Activated naive CD4-positive, alpha-beta T cell treated with anti-CD3 and anti-CD28 coated beads, Interleukin-2, amount 50 U/mL, for 24 hours (primary cell): Measurements from ENCODE around the gene WNT9A.
A peak's percentile ranks its signal among the peaks of the same experiment; 100 is the strongest.

Experiments
- H3K27ac Mint-ChIP-seq: one replicate; pipeline ENCODE4 v1.8.0; 2021; ENCODE audit warnings: mild to moderate bottlenecking, mixed read lengths
- H3K27me3 Mint-ChIP-seq: one replicate; pipeline ENCODE4 v1.8.0; 2021; ENCODE audit warnings: mixed read lengths
- H3K36me3 Mint-ChIP-seq: one replicate; pipeline ENCODE4 v1.8.0; 2021; ENCODE audit warnings: mixed read lengths
- H3K4me1 Mint-ChIP-seq: one replicate; pipeline ENCODE4 v1.8.0; 2021; ENCODE audit warnings: mixed read lengths
- H3K4me3 Mint-ChIP-seq: one replicate; pipeline ENCODE4 v1.8.0; 2021; ENCODE audit warnings: mild to moderate bottlenecking, mixed read lengths
- H3K9me3 Mint-ChIP-seq: one replicate; pipeline ENCODE4 v1.8.0; 2021; ENCODE audit warnings: mixed read lengths

WNT9A gene

DNA sequence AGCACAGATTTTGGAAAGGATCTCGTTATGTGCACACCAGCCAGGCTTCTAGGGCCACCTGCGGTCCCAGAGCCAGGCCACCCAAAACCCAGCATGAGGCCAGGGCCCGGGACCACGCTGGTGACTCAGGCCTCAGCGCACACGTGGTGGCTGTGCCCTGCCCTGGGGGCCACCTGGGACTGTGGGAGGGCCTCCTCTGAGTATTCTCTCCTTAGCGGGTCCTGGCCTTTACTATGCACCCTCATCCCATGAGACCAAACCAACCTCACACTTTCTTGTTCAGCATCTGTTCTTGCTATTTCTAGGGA is 9.9 kb downstream of the WNT9A start:
- H3K4me3 Mint-ChIP-seq = no peak overlapping the region
- no peak overlapping the region for H3K27ac Mint-ChIP-seq
- peaks cover 3% of the 10 kb centered on the region for H3K36me3 Mint-ChIP-seq
- H3K4me1 Mint-ChIP-seq = peaks cover 5% of the 10 kb centered on the region
- H3K9me3 Mint-ChIP-seq = peaks cover 6% of the 10 kb centered on the region
- H3K27me3 Mint-ChIP-seq = no peaks in the 10 kb centered on the region

DNA sequence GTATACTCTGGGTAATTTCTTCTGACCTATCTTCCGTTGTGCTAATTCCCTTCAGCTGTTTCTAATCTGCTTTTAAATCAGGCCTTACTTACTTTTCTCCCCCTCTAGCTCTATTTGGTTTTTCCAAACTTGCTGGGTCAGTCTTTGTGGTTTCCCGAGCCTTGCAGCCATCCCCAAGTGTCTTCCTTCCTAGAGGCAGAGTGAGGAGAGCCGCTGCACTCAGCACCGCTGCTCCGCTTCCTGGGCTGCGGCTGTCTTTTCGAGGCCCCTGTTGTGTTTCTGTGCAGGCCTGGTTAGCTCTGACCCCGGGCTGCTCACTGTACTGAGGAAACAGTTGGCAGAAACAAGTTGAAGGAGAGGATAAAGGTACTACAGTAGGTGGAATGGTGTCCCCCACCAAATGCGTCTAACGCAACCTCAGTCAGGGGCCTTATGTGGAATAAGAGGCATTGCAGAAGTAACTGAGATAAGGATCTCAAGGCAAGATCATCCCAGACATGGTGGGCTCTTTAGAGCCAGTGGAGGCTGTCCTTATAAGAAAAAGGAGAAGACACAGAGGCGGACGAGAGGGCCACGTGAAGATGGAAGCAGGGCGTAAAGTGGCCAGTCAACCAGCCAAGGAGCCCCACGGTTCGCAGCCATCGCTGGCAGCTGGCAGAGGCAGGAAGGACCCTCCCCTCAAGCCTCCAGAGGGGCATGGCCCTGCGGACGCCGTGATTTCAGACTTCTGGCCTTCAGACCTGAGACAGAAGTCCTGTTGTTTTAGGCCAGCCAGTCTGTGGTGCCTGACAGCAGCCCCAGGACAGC is 10.5 kb downstream of the WNT9A start:
- Mint-ChIP-seq H3K27ac (peak overlapping the region; percentile 20), H3K27me3 (no peaks in the 10 kb centered on the region), H3K4me3 (peak overlapping the region; percentile 47), H3K9me3 (peaks cover 6% of the 10 kb centered on the region), H3K4me1 (peaks cover 10% of the 10 kb centered on the region), H3K36me3 (peaks cover 3% of the 10 kb centered on the region)

DNA sequence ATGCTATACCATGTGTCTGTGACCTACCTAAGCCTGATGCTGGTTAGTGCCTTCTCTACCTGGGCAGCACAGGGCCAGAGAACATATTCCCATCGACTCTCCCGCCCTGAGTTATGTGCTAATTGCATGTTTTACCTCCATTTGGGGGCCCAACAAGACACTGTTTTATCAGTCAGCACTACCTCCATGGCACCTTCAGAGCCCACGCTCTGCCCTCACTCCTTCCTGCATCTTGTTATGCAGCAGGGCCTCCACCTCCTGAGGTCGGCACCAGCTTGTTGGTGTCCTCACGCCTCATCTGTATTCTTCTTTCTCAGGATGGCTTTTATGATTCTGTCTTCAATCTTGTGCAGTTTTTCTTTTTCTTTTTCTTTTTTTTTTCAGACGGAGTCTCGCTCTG is 11.9 kb downstream of the WNT9A start:
- H3K36me3 Mint-ChIP-seq = peaks cover 3% of the 10 kb centered on the region
- H3K9me3 Mint-ChIP-seq = peaks cover 6% of the 10 kb centered on the region
- peak overlapping the region; percentile 2 for H3K4me3 Mint-ChIP-seq
- peaks cover 22% of the 10 kb centered on the region for H3K4me1 Mint-ChIP-seq
- H3K27ac Mint-ChIP-seq = peak overlapping the region; percentile 66
- no peaks in the 10 kb centered on the region for H3K27me3 Mint-ChIP-seq

DNA sequence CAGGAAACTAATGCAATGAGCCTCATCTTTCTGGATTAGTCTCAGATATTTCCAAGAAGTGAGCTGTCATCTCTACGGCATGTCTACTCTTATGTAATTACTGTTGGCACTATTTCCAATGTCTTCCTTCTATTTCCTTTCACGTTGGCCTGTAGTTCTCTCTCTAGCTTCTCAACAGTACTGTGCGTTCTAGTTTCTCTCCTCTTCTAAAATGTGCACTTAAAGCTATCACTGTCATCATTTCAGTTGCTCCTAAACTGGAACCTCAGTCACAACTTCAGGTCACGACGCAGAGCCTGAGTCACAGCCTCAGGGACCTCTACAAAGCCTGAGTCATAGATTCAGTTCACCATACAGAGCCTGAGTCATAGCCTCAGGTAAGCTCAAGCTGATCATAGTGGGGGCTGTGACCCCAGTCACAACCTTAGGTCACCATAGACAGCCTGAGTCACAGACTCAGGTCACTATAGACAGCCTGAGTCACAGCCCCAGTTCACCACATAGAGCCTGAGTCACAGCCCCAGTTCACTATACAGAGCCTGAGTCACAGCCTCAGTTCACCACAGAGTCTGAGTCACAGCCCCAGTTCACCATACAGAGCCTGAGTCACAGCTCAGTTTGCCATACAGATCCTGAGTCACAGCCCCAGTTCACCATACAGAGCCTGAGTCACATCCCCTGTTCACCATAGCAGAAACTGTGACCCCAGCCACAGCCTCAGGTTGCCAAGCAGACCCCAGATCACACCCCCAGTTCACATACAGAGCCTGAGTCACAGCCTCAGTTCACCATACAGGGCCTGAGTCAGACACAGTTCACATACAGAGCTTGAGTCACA is 13.0 kb downstream of the WNT9A start:
- Mint-ChIP-seq H3K4me1 (peaks cover 22% of the 10 kb centered on the region), H3K9me3 (peaks cover 6% of the 10 kb centered on the region), H3K27ac (peak overlapping the region; percentile 98), H3K4me3 (peak overlapping the region; percentile 66), H3K36me3 (peaks cover 3% of the 10 kb centered on the region), H3K27me3 (no peaks in the 10 kb centered on the region)

DNA sequence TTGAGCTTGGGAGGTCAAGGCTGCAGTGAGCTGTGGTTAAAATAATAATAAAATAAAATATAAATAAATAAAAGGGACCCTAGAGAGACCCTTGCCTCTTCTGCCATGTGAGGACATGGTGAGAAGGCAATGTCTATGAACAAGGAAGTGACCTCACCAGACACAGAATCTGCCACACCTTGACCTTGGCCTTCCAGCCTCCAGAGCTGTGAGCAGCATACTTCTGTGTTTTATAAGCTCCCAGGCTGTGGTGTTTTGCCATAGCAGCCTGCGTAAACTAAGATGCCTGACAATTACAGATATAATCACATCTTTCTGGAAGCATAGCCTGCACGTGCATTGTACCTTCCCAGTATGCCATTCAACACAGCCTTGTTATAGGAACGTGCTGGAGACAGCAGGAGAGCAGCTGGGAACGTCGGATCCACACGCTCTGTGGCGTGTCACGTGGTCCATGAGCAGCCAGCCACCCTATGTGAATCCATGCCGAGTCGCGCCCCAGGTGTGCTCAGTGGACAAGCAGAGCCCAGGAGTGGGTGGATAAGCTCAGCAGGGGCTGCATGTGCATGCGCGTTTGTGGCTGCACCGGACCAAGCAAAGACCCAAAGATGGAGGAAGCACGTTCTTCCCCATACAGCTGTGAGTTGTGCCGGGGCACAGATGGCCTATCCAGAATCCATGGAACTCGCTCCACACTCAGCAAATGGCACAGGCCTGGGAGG is 17.8 kb downstream of the WNT9A start:
- H3K4me1 Mint-ChIP-seq = peaks cover 22% of the 10 kb centered on the region
- H3K27ac Mint-ChIP-seq = no peak overlapping the region
- no peak overlapping the region for H3K4me3 Mint-ChIP-seq
- H3K27me3 Mint-ChIP-seq = no peaks in the 10 kb centered on the region
- H3K36me3 Mint-ChIP-seq = peaks cover 3% of the 10 kb centered on the region
- peaks cover 6% of the 10 kb centered on the region for H3K9me3 Mint-ChIP-seq

DNA sequence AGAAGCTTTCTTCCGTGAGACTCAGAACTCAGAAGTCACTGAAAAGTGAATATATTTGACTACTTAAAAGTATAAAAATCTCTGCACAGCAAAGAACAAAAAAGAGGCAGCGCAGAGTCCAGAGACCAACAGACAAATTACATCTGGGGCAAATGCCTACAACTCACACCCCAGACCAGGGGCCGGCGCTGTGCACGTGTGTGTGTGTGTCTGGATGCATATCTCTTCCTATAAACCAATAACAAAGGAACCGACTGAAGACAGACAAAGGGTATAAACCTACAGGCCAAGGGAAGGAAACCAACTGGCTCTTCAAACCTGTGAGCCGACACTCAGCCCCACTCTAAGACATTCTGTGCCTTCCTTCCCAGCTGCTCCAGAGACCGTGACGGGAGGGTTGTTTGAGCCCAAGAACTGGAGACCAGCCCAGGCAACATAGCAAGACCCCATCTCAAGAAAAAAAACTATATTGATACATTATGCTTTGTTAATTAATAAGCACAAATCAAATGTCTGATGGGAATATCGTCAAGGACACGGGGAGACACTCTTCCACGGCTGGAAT is 18.8 kb downstream of the WNT9A start:
- Mint-ChIP-seq H3K27ac (no peak overlapping the region), H3K36me3 (no peaks in the 10 kb centered on the region), H3K9me3 (no peaks in the 10 kb centered on the region), H3K4me3 (no peak overlapping the region), H3K27me3 (no peaks in the 10 kb centered on the region), H3K4me1 (peaks cover 17% of the 10 kb centered on the region)

DNA sequence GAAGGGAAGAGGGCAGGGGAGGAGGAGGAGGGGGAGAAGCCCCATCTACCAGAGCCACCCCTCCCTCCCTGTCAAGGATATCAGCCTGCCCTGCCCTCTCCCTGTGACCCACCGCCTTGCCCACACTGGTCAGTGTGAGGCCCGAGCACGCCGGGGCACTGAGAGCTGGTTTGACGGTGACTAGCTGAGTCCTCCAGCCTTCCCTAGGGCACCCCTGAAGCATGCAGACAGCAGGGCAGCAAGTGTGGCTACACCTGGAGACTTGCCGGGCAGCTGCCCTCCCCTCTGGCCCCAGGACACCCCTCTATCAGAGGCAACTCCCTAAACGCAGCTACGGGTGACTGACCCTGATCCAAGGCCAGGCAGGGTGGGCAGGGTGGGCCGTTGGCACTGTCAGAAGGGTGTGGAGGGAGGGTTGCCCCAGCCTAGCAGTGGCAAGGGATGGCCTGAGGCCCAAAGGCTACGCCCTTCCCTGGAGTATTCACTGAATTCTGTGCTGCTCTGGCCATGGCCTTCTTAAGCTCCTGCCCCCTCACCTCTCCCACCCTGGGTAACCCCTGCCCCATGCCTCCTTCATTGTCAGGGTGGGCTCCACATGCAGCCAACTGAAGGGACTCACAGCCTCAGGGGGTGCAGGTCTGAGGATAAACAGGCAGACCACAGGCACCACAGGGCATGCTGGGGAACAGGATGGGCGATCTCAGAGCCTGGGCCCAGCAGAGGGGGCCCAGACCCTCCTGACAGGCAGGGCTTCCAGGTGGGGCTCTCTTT is 19.6 kb downstream of the WNT9A start:
- Mint-ChIP-seq H3K4me3 (no peak overlapping the region), H3K36me3 (no peaks in the 10 kb centered on the region), H3K27me3 (no peaks in the 10 kb centered on the region), H3K27ac (no peak overlapping the region), H3K4me1 (peaks cover 17% of the 10 kb centered on the region), H3K9me3 (no peaks in the 10 kb centered on the region)

DNA sequence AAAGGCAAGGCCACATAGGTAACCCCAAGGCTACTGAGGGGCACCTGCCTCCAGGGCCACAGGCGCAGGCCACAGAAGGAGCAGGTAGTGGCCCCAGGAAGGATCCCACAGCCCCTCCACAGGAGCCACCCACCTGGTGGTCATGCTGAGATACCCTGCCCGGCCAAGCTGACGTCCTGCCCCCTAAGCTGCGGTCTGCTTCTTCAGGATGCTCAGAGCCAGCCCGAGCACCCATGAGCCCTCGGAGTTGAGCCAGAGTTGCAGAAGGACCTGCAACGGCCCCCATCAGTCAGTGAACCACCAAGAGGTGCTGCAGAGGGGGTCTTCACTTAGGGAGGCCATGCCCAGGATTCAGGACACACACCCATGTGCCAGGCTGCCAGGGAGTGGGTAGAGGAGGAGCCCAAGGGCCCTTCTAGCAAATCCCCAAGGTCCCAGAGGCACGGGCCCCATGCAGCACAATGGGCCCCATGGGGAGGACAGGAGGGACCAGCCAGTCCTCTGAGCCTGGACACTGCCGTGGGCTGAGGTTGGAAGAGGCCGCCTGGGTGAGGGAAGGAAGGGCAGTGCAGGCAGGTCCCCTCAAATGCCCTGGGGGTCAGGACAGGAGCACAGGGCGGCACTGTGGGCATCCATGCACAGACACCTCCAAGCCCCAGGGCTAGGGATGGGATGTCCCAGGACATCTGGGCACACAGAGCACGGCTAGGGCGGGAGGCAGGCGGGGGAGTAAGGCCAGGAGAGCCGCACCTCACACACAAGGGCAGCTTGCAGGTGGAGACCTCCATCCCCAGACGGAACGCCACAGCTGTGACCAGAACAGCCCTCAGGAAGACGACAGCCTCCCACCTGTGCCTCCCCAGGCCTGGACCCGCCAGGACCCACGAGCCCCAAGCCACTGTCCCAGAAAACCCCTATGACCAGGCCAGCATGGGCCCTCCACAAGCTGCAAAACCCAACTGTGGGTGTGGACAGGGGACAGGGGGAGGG is 20.5 kb downstream of the WNT9A start:
- Mint-ChIP-seq H3K36me3 (no peaks in the 10 kb centered on the region), H3K4me3 (no peak overlapping the region), H3K9me3 (no peaks in the 10 kb centered on the region), H3K27ac (no peak overlapping the region), H3K4me1 (peaks cover 11% of the 10 kb centered on the region), H3K27me3 (no peaks in the 10 kb centered on the region)

DNA sequence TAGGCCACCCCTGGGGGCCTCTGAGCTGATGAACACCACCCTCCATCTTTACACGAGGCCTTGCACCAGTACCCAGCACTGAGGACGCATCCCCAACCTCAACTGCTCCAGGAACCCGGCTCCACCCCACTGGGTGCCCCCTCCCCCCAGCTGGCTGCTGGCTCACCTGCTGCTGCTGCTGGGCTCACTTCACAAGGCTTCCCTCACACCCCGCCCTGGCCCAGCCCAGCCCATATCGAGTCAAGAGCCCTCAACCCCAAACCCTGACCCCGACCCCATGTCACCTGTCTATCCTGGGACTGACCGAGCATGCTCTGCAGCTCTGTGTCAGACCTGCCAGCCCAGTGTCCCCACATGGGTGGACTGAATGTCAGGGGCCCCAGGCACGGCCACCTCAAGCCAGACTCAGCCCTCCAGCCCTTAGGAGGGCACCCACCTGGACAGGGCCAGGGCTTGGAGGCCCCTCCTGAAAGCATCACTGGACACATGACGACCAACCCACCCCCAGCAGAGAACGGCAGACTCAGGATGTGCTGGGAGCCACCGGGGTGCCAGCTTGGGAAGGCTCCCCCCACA is 21.4 kb downstream of the WNT9A start:
- H3K9me3 Mint-ChIP-seq = no peaks in the 10 kb centered on the region
- H3K27me3 Mint-ChIP-seq = no peaks in the 10 kb centered on the region
- peak overlapping the region; percentile 51 for H3K27ac Mint-ChIP-seq
- H3K4me1 Mint-ChIP-seq = peaks cover 4% of the 10 kb centered on the region
- H3K4me3 Mint-ChIP-seq = no peak overlapping the region
- no peaks in the 10 kb centered on the region for H3K36me3 Mint-ChIP-seq

DNA sequence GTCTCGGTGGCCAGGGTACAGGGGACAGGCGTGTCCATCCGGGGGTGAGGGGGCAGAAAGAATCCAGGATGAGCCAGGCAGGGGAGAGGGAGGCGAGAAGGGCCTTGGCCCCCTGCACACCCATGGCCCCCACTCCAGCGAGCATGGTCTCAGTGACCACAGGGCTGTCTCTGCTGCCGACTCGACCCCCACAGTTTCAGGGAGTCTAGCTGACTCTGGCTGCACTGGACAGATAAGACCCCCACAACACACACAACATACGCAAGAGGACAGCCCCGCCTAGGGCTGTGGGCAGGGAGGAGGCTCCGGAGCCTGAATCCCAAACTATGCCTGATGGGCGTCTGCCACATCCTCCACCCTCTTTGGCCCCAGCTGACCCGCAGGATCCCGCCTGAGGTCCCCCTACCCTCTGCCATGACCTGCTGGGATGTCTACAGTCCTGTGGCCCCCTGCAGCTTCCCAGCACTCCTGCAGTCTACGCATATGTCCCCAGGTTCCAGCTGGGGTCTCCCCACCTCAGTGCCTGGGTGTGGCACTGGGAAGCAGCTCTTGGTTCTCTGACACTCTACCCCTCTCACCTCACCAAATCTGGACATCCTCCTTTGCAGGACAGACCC is 22.0 kb downstream of the WNT9A start:
- H3K4me1 Mint-ChIP-seq = no peaks in the 10 kb centered on the region
- no peak overlapping the region for H3K4me3 Mint-ChIP-seq
- H3K27me3 Mint-ChIP-seq = no peaks in the 10 kb centered on the region
- H3K9me3 Mint-ChIP-seq = no peaks in the 10 kb centered on the region
- H3K27ac Mint-ChIP-seq = peak overlapping the region; percentile 51
- H3K36me3 Mint-ChIP-seq = no peaks in the 10 kb centered on the region

DNA sequence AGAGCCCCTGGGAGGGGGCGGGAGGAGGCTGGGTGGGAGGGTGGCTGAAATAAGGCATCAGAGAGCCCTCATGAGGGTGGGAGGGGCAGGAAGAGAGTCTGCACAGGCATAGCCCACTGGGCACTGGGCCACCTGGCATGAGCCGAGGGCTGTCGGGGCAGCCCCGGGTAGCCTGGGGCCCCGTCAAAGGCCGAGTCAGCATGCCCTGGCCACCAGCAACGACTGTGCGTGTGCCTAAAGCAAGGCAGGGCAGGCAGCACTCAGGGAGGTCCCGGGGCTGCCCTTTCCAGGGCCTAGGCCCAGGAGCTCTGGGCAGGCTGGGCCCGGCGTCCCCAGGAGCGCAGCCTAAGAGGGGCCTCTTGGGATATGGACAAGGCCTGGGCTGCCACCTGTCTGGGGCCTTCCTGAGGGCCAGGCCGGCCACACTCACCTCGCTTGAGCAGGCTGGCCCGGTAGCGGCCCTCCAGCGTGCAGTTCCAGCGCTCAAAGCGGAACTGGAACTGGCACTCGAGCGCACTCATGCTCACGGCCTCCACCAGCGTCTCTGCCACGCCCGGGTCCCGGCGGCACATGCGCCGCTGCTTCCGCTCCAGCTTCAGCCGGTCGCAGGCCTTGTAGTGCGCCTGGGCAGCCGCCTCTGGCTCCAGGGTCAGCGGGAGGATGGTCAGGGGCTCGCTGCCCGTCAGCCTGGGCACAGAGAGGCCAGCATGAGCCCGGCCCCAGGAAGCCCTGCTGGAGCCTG is 22.7 kb downstream of the WNT9A start:
- Mint-ChIP-seq H3K4me3 (no peak overlapping the region), H3K27ac (no peak overlapping the region), H3K4me1 (no peaks in the 10 kb centered on the region), H3K27me3 (no peaks in the 10 kb centered on the region), H3K9me3 (no peaks in the 10 kb centered on the region), H3K36me3 (no peaks in the 10 kb centered on the region)

DNA sequence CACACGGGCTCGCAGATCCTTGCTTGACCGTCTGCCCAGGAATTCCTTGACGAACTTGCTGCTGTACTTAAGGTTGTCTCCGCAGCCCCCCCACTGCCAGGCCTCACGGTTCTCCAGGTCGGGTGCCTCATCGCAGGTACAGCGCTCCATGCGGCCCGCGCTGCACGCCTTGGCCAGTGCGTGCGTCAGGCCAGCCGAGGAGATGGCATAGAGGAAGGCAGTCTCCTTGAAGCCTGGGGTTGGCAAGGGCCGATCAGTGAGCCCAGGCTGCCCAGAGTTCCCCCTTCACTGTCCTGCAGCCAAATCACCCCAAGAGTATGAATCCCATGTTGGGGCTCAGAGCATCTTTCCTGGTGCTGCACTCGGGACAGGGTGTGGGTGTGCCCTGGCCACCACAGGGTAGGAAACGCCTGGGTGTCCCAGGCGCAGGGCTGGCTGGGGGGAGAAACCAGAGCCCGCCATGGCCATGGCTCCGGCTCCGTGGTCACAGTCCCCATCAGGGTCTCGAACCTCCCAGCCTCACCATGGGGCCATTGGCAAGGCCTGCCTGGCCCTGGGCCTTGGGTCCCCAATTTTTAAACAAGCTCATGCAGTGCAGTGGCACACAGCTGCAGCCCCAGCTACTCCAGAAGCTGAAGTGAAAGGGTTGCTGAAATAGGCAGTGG is 23.4 kb downstream of the WNT9A start:
- H3K27ac Mint-ChIP-seq = no peak overlapping the region
- H3K4me3 Mint-ChIP-seq = no peak overlapping the region
- H3K9me3 Mint-ChIP-seq = no peaks in the 10 kb centered on the region
- no peaks in the 10 kb centered on the region for H3K27me3 Mint-ChIP-seq
- H3K4me1 Mint-ChIP-seq = no peaks in the 10 kb centered on the region
- H3K36me3 Mint-ChIP-seq = no peaks in the 10 kb centered on the region
